Measurements from ENCODE around the gene FBXO27. TPM values are rescaled to one million over a fixed set of nuclear protein-coding genes. Genes with fewer than 3 reads are reported as not detected.

Gene FBXO27
- total and polyA plus RNA-seq, 2 of the 8 experiments (the other 6 are each of a cell fraction or from before 2014, with no cell fraction given): 10.9 to 25.5 TPM

GRCh38 chr19:39057615-39058014, 25.3 kb upstream of the FBXO27 start (continued):
- TF ChIP-seq POU5F1 (IDR thresholded peaks at IDR 0.05; ENCODE audit: low read depth, low read length) (no peak), TAF1 (IDR thresholded peaks at IDR 0.05; ENCODE audit: low read depth, low read length) (no peak), GTF2F1 (IDR thresholded peaks at IDR 0.05; ENCODE audit: borderline replicate concordance, low read depth, low read length) (no peak), SP4 (IDR thresholded peaks at IDR 0.05; ENCODE audit: low read length) (no peak), SIX5 (IDR thresholded peaks at IDR 0.05; ENCODE audit: low read depth, low read length) (no peak), YY1 (IDR thresholded peaks at IDR 0.05; ENCODE audit: low read depth, low read length) (no peak)

All from H1 (cell line).